ENCODE measurements around the gene NEURL2. TPM values are rescaled to one million over a fixed set of nuclear protein-coding genes. Genes with fewer than 3 reads are reported as not detected.

Gene NEURL2
- polyA plus RNA-seq, 1 donor (not counting 4 experiments of a cell fraction or from before 2014, with no cell fraction given): 0.49 TPM

DNA sequence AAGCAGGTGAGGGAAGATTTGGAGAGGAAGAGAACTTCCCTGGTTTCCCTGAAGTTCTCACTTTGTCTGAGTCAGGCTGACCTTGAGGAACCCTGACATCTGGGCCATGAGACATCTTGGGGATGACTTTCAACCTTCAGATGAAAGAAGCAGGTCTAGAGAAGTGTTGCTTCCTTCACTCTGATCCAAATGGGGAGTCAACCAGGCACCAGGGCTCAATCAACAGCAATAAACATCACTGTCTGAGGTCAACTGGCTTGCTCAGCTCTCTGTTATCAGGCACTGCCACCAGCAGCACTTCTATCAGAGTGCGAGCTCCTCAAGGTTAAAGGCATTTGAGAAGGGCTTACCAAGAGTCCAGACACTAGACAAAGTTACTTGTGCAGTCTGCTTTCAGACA, 40.1 kb downstream of the NEURL2 start:
- Histone ChIP-seq H3K27me3 (ENCODE audit: control insufficient read depth, extremely low read depth, insufficient read depth, low read length) (no peaks in the 10 kb centered on the region), H3K4me3 (ENCODE audit: control insufficient read depth in 2 of 3, extremely low read depth in 1 of 3, insufficient read depth in 2 of 3, low read depth in 1 of 3, low read length in 3 of 3) (no peak overlapping the region), H3K27ac (ENCODE audit: control insufficient read depth, insufficient read depth, low read length) (no peak overlapping the region), H3K79me2 (ENCODE audit: control insufficient read depth, insufficient read depth, low read length) (peaks cover 6% of the 10 kb centered on the region), H3K4me1 (ENCODE audit: control insufficient read depth, extremely low read depth, insufficient read depth, low read length) (peaks cover under 1% of the 10 kb centered on the region), H3K36me3 (ENCODE audit: control insufficient read depth in 2 of 2, extremely low read depth in 1 of 2, insufficient read depth in 2 of 2, low read length in 2 of 2) (peaks cover 4 to 5% of the 10 kb centered on the region in 2 experiments), H3K9ac (ENCODE audit: control insufficient read depth, extremely low read depth, insufficient read depth, low read length) (no peak overlapping the region), H3K9me3 (ENCODE audit: control insufficient read depth, low read depth, low read length) (no peaks in the 10 kb centered on the region), H3K4me2 (ENCODE audit: control insufficient read depth, extremely low read depth, insufficient read depth, low read depth, low read length) (no peak overlapping the region), H2AFZ (ENCODE audit: control insufficient read depth, low read length) (no peak overlapping the region), H3K9me1 (ENCODE audit: control insufficient read depth, extremely low read depth, insufficient read depth, low read length) (no peaks in the 10 kb centered on the region), H4K20me1 (ENCODE audit: control insufficient read depth, extremely low read depth, insufficient read depth, low read length) (no peaks in the 10 kb centered on the region)
- dilution Hi-C loops (cut with MboI; ENCODE audit: extremely low pct_ligation_motif_present, low sequenced_read_pairs): no loop called here
- TF ChIP-seq, protein P1, sequence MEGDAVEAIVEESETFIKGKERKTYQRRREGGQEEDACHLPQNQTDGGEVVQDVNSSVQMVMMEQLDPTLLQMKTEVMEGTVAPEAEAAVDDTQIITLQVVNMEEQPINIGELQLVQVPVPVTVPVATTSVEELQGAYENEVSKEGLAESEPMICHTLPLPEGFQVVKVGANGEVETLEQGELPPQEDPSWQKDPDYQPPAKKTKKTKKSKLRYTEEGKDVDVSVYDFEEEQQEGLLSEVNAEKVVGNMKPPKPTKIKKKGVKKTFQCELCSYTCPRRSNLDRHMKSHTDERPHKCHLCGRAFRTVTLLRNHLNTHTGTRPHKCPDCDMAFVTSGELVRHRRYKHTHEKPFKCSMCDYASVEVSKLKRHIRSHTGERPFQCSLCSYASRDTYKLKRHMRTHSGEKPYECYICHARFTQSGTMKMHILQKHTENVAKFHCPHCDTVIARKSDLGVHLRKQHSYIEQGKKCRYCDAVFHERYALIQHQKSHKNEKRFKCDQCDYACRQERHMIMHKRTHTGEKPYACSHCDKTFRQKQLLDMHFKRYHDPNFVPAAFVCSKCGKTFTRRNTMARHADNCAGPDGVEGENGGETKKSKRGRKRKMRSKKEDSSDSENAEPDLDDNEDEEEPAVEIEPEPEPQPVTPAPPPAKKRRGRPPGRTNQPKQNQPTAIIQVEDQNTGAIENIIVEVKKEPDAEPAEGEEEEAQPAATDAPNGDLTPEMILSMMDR (optimal IDR thresholded peaks at IDR 0.05 in 1 of 3, IDR thresholded peaks at IDR 0.05 in 1 of 3, conservative IDR thresholded peaks at IDR 0.05 in 1 of 3; ENCODE audit: extremely low read depth in 1 of 3, insufficient read depth in 2 of 3, low read length in 3 of 3): no peak
- no peak for TF ChIP-seq EZH2 (IDR thresholded peaks at IDR 0.05; ENCODE audit: low read length)
- no peak for FAIRE-seq
- no peak for DNase-seq (ENCODE audit: low read depth, low spot score)

DNA sequence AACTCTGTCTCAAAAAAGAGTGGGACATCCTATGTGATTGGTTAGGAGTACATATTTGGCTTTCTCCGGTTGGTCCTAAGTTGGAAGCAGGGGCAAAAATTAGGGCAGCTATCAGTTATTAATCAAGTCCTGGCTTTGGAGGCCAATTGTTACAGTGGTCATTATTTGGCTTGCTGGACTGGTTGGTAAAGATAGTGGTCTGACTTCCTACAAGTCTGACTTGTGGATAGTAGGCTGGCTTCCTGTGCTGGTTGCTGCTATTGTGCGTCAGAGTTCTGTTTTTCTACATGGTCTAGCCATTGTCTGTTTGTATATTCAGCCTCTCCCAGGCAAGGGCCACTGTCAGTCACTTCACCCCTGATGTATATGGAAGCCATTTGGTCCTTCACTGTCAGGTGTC, 40.8 kb downstream of the NEURL2 start:
- H3K4me1 ChIP-seq (ENCODE audit: control insufficient read depth, extremely low read depth, insufficient read depth, low read length): no peaks in the 10 kb centered on the region
- no peaks in the 10 kb centered on the region for H3K9me1 ChIP-seq (ENCODE audit: control insufficient read depth, extremely low read depth, insufficient read depth, low read length)
- H3K27me3 ChIP-seq (ENCODE audit: control insufficient read depth, extremely low read depth, insufficient read depth, low read length): no peaks in the 10 kb centered on the region
- no peak for DNase-seq (ENCODE audit: low read depth, low spot score)
- TF ChIP-seq EZH2 (IDR thresholded peaks at IDR 0.05; ENCODE audit: low read length): no peak
- TF ChIP-seq, protein P1 (optimal IDR thresholded peaks at IDR 0.05 in 1 of 3, IDR thresholded peaks at IDR 0.05 in 1 of 3, conservative IDR thresholded peaks at IDR 0.05 in 1 of 3; ENCODE audit: extremely low read depth in 1 of 3, insufficient read depth in 2 of 3, low read length in 3 of 3): no peak
- H3K79me2 ChIP-seq (ENCODE audit: control insufficient read depth, insufficient read depth, low read length): peaks cover 3% of the 10 kb centered on the region
- peaks cover 6 to 7% of the 10 kb centered on the region in 2 experiments for H3K36me3 ChIP-seq (ENCODE audit: control insufficient read depth in 2 of 2, extremely low read depth in 1 of 2, insufficient read depth in 2 of 2, low read length in 2 of 2)
- H2AFZ ChIP-seq (ENCODE audit: control insufficient read depth, low read length): no peak overlapping the region
- H3K4me3 ChIP-seq (ENCODE audit: control insufficient read depth in 2 of 3, extremely low read depth in 1 of 3, insufficient read depth in 2 of 3, low read depth in 1 of 3, low read length in 3 of 3): no peak overlapping the region
- H4K20me1 ChIP-seq (ENCODE audit: control insufficient read depth, extremely low read depth, insufficient read depth, low read length): no peaks in the 10 kb centered on the region
- no peak overlapping the region for H3K9ac ChIP-seq (ENCODE audit: control insufficient read depth, extremely low read depth, insufficient read depth, low read length)
- H3K27ac ChIP-seq (ENCODE audit: control insufficient read depth, insufficient read depth, low read length): no peak overlapping the region
- FAIRE-seq: no peak
- dilution Hi-C loops (cut with MboI; ENCODE audit: extremely low pct_ligation_motif_present, low sequenced_read_pairs): no loop called here
- H3K4me2 ChIP-seq (ENCODE audit: control insufficient read depth, extremely low read depth, insufficient read depth, low read depth, low read length): no peak overlapping the region
- no peaks in the 10 kb centered on the region for H3K9me3 ChIP-seq (ENCODE audit: control insufficient read depth, low read depth, low read length)
